T47D (cell line): ENCODE data around the gene YES1.

Experiments used
- DNase-seq, 2 experiments: peaks; one replicate each; pipeline versions ENCODE4 v3.0.0 to v3.0.0-alpha.2; 2011 to 2012; ENCODE audit warnings: low read depth in 1 of 2, low spot score in 1 of 2
- JUND ChIP-seq: IDR thresholded peaks from 2 replicates; pipeline ENCODE4 v1.6.1; 2012; ENCODE audit warnings: low read depth
- in situ Hi-C: cut with HindIII; loops from 2 replicates; pipeline ENCODE4 v1.10.0; 2016; ENCODE audit warnings: low sequenced_read_pairs, low pct_unique_long_range_greater_than_20kb

Gene YES1

GRCh38 chr18:715626-716025, 96.4 kb downstream of the YES1 start:
- no peak for DNase-seq

GRCh38 chr18:713135-713490, 98.9 kb downstream of the YES1 start:
- in situ Hi-C loops, result no loop called here
- no peak for DNase-seq
- no peak for TF ChIP-seq JUND

More at GRCh38 chr18:715626-716025, 96.4 kb downstream of the YES1 start:
- TF ChIP-seq JUND, result no peak
- in situ Hi-C loops, result no loop called here

GRCh38 chr18:712401-713134, 99.5 kb downstream of the YES1 start, which contains the start of gene ENOSF1:
TSS of gene ENOSF1 (minus strand) at chr18:712630. CDS start at chr18:712587, 43 bp downstream.
- in situ Hi-C loops, result no loop called here
- DNase-seq, result peak; percentile 89 to 91
- TF ChIP-seq JUND, result no peak

- no peak for TF ChIP-seq JUND
- in situ Hi-C loops, result no loop called here
- DNase-seq, result peak; percentile 49 to 88
These were observed 100.2 kb downstream of the YES1 start for GRCh38 chr18:711657-712400.

DNA sequence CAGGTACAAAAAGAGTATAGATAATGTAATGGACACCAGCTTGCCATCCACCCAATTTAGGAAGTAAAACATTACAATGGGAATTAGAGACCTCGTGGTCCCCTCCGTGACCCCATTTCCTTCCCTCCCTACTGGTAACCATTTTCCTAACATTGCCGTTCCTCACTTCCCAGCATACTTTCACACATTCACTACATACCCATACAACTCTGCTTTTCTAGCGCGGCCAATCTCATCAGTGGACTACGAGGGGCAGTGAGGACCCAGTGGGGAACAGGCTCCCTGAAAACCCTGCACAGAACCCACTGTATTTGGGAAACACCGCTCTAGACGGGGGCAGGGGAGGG, 100.8 kb downstream of the YES1 start:
- no peak for TF ChIP-seq JUND
- DNase-seq, result no peak
- in situ Hi-C loops, result no loop called here

DNA sequence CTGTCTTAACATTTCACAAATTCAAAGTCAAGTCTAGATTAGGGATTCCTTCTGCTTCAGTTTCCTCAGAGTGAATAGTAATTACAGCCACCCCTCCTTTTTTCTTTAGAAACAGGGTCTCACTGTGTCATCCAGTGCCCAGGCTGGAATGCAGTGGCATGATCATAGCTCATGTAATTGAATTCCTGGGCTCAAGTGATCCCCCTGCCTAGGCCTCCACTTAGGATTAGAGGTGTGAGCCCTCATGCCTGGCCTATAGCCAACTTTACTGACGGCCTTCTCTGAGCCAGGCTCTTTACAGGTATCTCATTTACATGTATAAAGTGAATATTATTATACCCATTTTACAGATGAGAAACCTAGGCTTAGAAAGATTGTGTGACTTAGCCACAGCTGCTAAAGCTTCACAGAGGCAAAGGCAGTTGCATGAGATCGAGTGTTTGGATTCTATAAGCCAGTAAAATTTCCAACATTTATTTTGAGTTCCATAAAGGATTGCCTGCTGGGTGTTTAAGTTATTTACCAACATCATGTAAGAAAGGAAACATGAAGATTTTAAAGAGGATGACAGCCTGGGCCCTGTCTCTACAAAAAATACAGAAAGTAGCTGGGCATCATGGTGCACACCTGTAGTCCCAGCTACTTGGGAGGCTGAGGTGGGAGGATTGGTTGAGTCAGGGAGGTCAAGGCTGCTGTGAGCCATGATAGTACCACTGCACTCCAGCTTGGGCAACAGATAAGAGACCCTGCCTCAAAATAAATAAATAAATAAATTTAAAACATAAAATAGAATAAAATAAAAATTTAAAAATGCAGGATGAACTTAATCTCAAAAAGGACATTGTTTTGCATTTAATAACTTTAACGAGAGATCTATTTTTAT, 101.4 kb downstream of the YES1 start:
- in situ Hi-C loops, result no loop called here
- no peak for DNase-seq
- TF ChIP-seq JUND, result no peak

- no peak for DNase-seq
- in situ Hi-C loops, result no loop called here
- TF ChIP-seq JUND, result no peak
These were observed 102.3 kb downstream of the YES1 start for GRCh38 chr18:709771-710170.

DNA sequence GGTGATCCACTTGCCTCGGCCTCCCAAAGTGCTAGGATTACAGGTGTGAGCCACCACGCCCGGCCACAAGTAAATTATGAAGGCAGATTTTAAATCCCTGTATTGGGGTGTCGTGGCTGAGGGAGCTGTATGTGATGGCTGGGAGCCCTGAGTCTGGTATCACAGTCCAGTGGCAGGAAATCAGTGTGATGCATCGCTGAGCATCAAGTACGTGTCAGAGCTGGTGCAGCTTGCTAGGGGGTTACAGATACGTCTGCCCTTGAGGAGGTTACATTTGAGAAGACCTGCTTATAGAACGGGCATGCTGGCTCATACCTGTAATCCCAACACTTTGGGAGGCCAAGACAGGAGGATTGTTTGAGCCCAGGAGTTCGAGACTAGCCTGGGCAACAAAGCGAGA, 103.9 kb downstream of the YES1 start:
- in situ Hi-C loops, result no loop called here
- no peak for DNase-seq
- TF ChIP-seq JUND, result no peak

DNA sequence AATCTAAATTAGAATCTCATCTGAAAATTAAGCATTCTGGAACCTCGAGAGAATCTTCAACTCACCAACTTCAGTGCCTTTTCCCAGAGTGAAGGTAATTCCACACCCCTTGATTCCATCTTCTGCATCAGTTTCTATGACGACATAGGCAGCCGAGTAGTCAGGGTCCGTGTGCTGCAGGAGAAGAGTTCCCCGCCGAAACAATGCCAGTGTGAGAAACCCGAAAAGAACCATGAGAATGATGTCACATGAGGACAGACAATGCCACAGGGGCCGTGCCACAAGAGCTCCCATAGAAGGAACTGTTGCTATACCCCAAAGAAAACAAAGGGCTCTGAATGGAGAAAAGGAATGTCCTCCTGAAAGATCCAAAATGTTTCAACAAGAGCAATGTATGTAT, 105.6 kb downstream of the YES1 start:
- no peak for TF ChIP-seq JUND
- DNase-seq, result no peak
- in situ Hi-C loops, result no loop called here

- DNase-seq, result no peak
These were observed 108.7 kb downstream of the YES1 start for GRCh38 chr18:703213-703967.

GRCh38 chr18:697800-698199, 114.2 kb downstream of the YES1 start:
- no peak for TF ChIP-seq JUND
- in situ Hi-C loops, result no loop called here
- peak in 1 of 2 experiments; percentile 13 for DNase-seq

More at GRCh38 chr18:703213-703967, 108.7 kb downstream of the YES1 start:
- TF ChIP-seq JUND, result no peak
- in situ Hi-C loops, result no loop called here

GRCh38 chr18:697012-697411, 115.0 kb downstream of the YES1 start:
- TF ChIP-seq JUND, result no peak
- no peak for DNase-seq
- in situ Hi-C loops, result no loop called here
